ENCODE measurements around the gene SCD5. TPM values are rescaled to one million over a fixed set of nuclear protein-coding genes. Genes with fewer than 3 reads are reported as not detected.

SCD5 gene
- total and polyA plus RNA-seq, 2 experiments from 2014 or later, result 0.79 to 1.6 TPM

DNA sequence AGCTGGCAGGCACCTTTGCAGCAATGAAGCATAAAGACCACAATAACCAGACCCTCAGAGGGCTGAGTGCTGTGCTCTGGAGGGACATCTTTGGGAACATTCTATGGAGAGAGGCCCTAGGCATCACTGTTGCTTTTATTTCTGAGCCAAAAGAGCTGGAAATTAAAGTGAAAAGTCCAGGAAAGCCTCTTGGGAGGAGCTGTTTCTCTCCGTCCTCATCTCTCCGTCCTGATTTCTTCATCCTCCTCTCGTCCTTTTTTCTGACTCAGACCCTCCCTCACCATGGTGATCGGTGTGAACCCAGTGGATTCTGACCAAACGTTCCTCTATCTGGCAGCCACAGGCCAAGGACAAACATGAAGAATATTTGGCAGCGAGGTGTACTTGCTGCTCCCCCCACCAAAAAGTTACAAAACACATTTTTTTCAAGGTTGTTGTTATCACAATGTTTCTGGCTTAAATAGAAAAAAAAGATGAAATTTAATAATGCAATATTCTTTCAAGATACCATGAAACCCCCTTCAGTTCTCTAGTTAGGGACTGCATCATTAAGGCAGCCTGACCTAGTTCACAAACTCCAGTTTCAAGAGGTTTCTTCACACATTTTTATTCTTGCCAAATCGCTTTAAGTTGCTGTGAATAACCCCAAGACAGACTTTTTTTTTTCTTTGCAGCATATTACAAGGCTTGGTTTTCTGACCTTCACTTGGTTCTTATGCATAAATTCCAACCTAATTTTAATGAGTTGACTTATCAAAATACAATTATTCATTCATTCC is 80.2 kb downstream of the SCD5 start (continued):
- TF ChIP-seq, protein P1, sequence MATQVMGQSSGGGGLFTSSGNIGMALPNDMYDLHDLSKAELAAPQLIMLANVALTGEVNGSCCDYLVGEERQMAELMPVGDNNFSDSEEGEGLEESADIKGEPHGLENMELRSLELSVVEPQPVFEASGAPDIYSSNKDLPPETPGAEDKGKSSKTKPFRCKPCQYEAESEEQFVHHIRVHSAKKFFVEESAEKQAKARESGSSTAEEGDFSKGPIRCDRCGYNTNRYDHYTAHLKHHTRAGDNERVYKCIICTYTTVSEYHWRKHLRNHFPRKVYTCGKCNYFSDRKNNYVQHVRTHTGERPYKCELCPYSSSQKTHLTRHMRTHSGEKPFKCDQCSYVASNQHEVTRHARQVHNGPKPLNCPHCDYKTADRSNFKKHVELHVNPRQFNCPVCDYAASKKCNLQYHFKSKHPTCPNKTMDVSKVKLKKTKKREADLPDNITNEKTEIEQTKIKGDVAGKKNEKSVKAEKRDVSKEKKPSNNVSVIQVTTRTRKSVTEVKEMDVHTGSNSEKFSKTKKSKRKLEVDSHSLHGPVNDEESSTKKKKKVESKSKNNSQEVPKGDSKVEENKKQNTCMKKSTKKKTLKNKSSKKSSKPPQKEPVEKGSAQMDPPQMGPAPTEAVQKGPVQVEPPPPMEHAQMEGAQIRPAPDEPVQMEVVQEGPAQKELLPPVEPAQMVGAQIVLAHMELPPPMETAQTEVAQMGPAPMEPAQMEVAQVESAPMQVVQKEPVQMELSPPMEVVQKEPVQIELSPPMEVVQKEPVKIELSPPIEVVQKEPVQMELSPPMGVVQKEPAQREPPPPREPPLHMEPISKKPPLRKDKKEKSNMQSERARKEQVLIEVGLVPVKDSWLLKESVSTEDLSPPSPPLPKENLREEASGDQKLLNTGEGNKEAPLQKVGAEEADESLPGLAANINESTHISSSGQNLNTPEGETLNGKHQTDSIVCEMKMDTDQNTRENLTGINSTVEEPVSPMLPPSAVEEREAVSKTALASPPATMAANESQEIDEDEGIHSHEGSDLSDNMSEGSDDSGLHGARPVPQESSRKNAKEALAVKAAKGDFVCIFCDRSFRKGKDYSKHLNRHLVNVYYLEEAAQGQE (IDR thresholded peaks at IDR 0.05; ENCODE audit: unreplicated experiment), result no peak
- TF ChIP-seq JUNB (IDR thresholded peaks at IDR 0.05; ENCODE audit: unreplicated experiment), result no peak
- TF ChIP-seq, protein P2, sequence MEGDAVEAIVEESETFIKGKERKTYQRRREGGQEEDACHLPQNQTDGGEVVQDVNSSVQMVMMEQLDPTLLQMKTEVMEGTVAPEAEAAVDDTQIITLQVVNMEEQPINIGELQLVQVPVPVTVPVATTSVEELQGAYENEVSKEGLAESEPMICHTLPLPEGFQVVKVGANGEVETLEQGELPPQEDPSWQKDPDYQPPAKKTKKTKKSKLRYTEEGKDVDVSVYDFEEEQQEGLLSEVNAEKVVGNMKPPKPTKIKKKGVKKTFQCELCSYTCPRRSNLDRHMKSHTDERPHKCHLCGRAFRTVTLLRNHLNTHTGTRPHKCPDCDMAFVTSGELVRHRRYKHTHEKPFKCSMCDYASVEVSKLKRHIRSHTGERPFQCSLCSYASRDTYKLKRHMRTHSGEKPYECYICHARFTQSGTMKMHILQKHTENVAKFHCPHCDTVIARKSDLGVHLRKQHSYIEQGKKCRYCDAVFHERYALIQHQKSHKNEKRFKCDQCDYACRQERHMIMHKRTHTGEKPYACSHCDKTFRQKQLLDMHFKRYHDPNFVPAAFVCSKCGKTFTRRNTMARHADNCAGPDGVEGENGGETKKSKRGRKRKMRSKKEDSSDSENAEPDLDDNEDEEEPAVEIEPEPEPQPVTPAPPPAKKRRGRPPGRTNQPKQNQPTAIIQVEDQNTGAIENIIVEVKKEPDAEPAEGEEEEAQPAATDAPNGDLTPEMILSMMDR (conservative IDR thresholded peaks at IDR 0.05; ENCODE audit: low read depth in 2 of 2), result no peak

- DNase-seq (ENCODE audit: low spot score), result no peak
- Histone ChIP-seq H3F3A (replicated peaks; ENCODE audit: low read depth) (no peaks in the 10 kb centered on the region), H3K79me2 (replicated peaks; ENCODE audit: insufficient read depth) (no peaks in the 10 kb centered on the region), H3K9me2 (ENCODE audit: insufficient read depth) (no peaks in the 10 kb centered on the region), H2AFZ (no peak overlapping the region), H3K27ac (ENCODE audit: low read depth) (no peak overlapping the region), H3K27me3 (ENCODE audit: insufficient read depth) (no peaks in the 10 kb centered on the region), H3K4me3 (no peak overlapping the region), H3K4me1 (ENCODE audit: insufficient read depth) (no peaks in the 10 kb centered on the region), H3K36me3 (ENCODE audit: insufficient read depth) (no peaks in the 10 kb centered on the region), H3K4me2 (no peak overlapping the region), H4K20me1 (replicated peaks; ENCODE audit: insufficient read depth) (no peaks in the 10 kb centered on the region)
- Mint-ChIP-seq H3K36me3 (ENCODE audit: low read depth) (no peaks in the 10 kb centered on the region), H3K27me3 (ENCODE audit: insufficient read depth, low read depth, poor library complexity) (peaks cover 4% of the 10 kb centered on the region), H3K4me1 (peaks cover 2% of the 10 kb centered on the region; the same call in 1 of the 3 replicates), H3K27ac (no peak overlapping the region), H3K4me3 (no peak overlapping the region), H3K9me3 (no peaks in the 10 kb centered on the region)
- TF ChIP-seq, protein P3, sequence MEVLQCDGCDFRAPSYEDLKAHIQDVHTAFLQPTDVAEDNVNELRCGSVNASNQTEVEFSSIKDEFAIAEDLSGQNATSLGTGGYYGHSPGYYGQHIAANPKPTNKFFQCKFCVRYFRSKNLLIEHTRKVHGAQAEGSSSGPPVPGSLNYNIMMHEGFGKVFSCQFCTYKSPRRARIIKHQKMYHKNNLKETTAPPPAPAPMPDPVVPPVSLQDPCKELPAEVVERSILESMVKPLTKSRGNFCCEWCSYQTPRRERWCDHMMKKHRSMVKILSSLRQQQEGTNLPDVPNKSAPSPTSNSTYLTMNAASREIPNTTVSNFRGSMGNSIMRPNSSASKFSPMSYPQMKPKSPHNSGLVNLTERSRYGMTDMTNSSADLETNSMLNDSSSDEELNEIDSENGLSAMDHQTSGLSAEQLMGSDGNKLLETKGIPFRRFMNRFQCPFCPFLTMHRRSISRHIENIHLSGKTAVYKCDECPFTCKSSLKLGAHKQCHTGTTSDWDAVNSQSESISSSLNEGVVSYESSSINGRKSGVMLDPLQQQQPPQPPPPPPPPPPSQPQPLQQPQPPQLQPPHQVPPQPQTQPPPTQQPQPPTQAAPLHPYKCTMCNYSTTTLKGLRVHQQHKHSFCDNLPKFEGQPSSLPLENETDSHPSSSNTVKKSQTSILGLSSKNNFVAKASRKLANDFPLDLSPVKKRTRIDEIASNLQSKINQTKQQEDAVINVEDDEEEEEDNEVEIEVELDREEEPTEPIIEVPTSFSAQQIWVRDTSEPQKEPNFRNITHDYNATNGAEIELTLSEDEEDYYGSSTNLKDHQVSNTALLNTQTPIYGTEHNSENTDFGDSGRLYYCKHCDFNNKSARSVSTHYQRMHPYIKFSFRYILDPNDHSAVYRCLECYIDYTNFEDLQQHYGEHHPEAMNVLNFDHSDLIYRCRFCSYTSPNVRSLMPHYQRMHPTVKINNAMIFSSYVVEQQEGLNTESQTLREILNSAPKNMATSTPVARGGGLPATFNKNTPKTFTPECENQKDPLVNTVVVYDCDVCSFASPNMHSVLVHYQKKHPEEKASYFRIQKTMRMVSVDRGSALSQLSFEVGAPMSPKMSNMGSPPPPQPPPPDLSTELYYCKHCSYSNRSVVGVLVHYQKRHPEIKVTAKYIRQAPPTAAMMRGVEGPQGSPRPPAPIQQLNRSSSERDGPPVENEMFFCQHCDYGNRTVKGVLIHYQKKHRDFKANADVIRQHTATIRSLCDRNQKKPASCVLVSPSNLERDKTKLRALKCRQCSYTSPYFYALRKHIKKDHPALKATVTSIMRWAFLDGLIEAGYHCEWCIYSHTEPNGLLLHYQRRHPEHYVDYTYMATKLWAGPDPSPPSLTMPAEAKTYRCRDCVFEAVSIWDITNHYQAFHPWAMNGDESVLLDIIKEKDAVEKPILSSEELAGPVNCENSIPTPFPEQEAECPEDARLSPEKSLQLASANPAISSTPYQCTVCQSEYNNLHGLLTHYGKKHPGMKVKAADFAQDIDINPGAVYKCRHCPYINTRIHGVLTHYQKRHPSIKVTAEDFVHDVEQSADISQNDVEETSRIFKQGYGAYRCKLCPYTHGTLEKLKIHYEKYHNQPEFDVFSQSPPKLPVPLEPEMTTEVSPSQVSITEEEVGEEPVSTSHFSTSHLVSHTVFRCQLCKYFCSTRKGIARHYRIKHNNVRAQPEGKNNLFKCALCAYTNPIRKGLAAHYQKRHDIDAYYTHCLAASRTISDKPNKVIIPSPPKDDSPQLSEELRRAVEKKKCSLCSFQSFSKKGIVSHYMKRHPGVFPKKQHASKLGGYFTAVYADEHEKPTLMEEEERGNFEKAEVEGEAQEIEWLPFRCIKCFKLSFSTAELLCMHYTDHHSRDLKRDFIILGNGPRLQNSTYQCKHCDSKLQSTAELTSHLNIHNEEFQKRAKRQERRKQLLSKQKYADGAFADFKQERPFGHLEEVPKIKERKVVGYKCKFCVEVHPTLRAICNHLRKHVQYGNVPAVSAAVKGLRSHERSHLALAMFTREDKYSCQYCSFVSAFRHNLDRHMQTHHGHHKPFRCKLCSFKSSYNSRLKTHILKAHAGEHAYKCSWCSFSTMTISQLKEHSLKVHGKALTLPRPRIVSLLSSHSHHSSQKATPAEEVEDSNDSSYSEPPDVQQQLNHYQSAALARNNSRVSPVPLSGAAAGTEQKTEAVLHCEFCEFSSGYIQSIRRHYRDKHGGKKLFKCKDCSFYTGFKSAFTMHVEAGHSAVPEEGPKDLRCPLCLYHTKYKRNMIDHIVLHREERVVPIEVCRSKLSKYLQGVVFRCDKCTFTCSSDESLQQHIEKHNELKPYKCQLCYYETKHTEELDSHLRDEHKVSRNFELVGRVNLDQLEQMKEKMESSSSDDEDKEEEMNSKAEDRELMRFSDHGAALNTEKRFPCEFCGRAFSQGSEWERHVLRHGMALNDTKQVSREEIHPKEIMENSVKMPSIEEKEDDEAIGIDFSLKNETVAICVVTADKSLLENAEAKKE (CRISPR knock-in tag; IDR thresholded peaks at IDR 0.05), result no peak
- TF ChIP-seq POLR2AphosphoS5 (IDR thresholded peaks at IDR 0.05; ENCODE audit: low read depth) (no peak), ZNF331 (CRISPR knock-in tag; IDR thresholded peaks at IDR 0.05; ENCODE audit: low read depth) (no peak), ZNF114 (CRISPR knock-in tag; IDR thresholded peaks at IDR 0.05) (no peak)
- no peak for ATAC-seq
These were observed 82.6 kb downstream of the SCD5 start for GRCh38 chr4:82715731-82716617.

All from GM23338 (cell line).